ENCODE measurements around the gene BIN2.

DNA sequence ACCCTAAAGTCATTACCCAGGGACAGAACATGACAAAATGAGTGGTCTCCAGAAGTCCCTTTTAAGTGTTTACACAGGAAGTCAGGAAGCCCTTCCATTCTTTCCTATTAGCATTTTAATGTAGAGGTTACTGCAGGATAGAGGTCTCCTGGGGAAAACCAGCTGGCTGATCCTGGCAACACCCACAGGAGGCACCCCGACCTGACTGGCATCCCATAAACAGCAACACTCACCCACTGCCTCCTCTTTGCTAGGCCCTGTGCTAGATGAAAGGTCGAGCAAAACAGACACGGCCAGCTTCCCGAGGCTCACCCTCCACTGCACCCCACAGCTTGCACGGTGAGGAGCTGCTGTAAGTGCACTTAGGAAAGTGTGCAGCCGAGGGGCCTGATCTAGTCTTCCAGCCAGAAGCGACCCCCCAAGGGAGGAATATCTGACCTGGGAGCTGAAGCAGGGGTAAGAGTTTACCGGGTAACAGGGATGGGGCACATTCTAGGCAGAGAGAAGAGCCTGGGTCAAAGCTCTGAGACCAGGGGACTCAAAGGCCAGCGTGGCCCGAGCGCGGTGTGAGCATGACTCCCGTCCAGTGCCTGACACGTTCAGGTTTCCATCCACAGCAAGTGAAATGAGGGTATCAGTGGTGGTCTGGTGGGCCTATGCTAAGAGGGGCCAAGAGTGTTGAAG is 76.3 kb downstream of the BIN2 start:
- TF ChIP-seq POLR2A (IDR thresholded peaks at IDR 0.05; ENCODE audit: low read depth, low read length) (no peak), TAF1 (IDR thresholded peaks at IDR 0.05; ENCODE audit: low read depth, low read length) (no peak), POU2F2 (IDR thresholded peaks at IDR 0.05; ENCODE audit: low read depth, low read length) (no peak), POLR2AphosphoS5 (IDR thresholded peaks at IDR 0.05; ENCODE audit: low read depth, low read length) (no peak)

All from GM12891 (cell line).